Measurements from ENCODE around the gene KLF6.

KLF6 gene

GRCh38 chr10:3740157-3740871 lies 44.7 kb downstream of the KLF6 start:
- TF ChIP-seq GATA2 (IDR thresholded peaks at IDR 0.05; ENCODE audit: low read depth, low read length): no peak
- no peak for TF ChIP-seq GATA3 (IDR thresholded peaks at IDR 0.05; ENCODE audit: low read depth, low read length)

GRCh38 chr10:3738855-3739350 lies 46.1 kb downstream of the KLF6 start:
- TF ChIP-seq GATA3 (IDR thresholded peaks at IDR 0.05; ENCODE audit: low read depth, low read length) (no peak), GATA2 (IDR thresholded peaks at IDR 0.05; ENCODE audit: low read depth, low read length) (no peak)

- TF ChIP-seq GATA3 (IDR thresholded peaks at IDR 0.05; ENCODE audit: low read depth, low read length) (no peak), GATA2 (IDR thresholded peaks at IDR 0.05; ENCODE audit: low read depth, low read length) (no peak)
Observed at GRCh38 chr10:3737864-3738263, 47.1 kb downstream of the KLF6 start.

GRCh38 chr10:3735175-3735574 lies 49.8 kb downstream of the KLF6 start:
- TF ChIP-seq GATA3 (IDR thresholded peaks at IDR 0.05; ENCODE audit: low read depth, low read length) (no peak), GATA2 (IDR thresholded peaks at IDR 0.05; ENCODE audit: low read depth, low read length) (no peak)

- no peak for TF ChIP-seq GATA2 (IDR thresholded peaks at IDR 0.05; ENCODE audit: low read depth, low read length)
- no peak for TF ChIP-seq GATA3 (IDR thresholded peaks at IDR 0.05; ENCODE audit: low read depth, low read length)
Observed at GRCh38 chr10:3734111-3734510, 50.9 kb downstream of the KLF6 start.

- TF ChIP-seq GATA3 (IDR thresholded peaks at IDR 0.05; ENCODE audit: low read depth, low read length) (no peak), GATA2 (IDR thresholded peaks at IDR 0.05; ENCODE audit: low read depth, low read length) (no peak)
Observed at GRCh38 chr10:3729397-3729976, 55.5 kb downstream of the KLF6 start.

GRCh38 chr10:3728563-3728962 lies 56.4 kb downstream of the KLF6 start:
- TF ChIP-seq GATA2 (IDR thresholded peaks at IDR 0.05; ENCODE audit: low read depth, low read length) (no peak), GATA3 (IDR thresholded peaks at IDR 0.05; ENCODE audit: low read depth, low read length) (no peak)

- no peak for TF ChIP-seq GATA3 (IDR thresholded peaks at IDR 0.05; ENCODE audit: low read depth, low read length)
- no peak for TF ChIP-seq GATA2 (IDR thresholded peaks at IDR 0.05; ENCODE audit: low read depth, low read length)
Observed at GRCh38 chr10:3727268-3727667, 57.7 kb downstream of the KLF6 start.
